Activated T-cell treated with anti-CD3 and anti-CD28 coated beads for 1 hour (primary cell): ENCODE data around the gene SLC25A15.
"Not testable (repeated sequence)": the region's sequence is repeated elsewhere in the genome, so short reads cannot be mapped to it uniquely, and the experiment has no call there.

ENCODE experiments used
- DNase-seq: peaks from one replicate; pipeline ENCODE4 v3.0.0-alpha.2; 2020; ENCODE audit warnings: low read depth

Gene SLC25A15

GRCh38 chr13:40813667-40814454 lies 24.4 kb downstream of the SLC25A15 start:
- DNase-seq: no peak

GRCh38 chr13:40814803-40815202 lies 25.4 kb downstream of the SLC25A15 start:
- DNase-seq: no peak

- DNase-seq: no peak
Observed at GRCh38 chr13:40818926-40819325, 29.5 kb downstream of the SLC25A15 start.

- DNase-seq: no peak
Observed at GRCh38 chr13:40819797-40820315, 30.4 kb downstream of the SLC25A15 start.

- DNase-seq: not testable (repeated sequence)
Observed at GRCh38 chr13:40839725-40840124, 50.3 kb downstream of the SLC25A15 start.

- not testable (repeated sequence) for DNase-seq
Observed at GRCh38 chr13:40840955-40841354, 51.5 kb downstream of the SLC25A15 start.
